ENCODE measurements around the gene KRT13. TPM values are rescaled to one million over a fixed set of nuclear protein-coding genes. Genes with fewer than 3 reads are reported as not detected.

Gene KRT13
- total and polyA plus RNA-seq, 2 of the 4 experiments (the other 2 are of a cell fraction): 0.18 to 0.56 TPM

DNA sequence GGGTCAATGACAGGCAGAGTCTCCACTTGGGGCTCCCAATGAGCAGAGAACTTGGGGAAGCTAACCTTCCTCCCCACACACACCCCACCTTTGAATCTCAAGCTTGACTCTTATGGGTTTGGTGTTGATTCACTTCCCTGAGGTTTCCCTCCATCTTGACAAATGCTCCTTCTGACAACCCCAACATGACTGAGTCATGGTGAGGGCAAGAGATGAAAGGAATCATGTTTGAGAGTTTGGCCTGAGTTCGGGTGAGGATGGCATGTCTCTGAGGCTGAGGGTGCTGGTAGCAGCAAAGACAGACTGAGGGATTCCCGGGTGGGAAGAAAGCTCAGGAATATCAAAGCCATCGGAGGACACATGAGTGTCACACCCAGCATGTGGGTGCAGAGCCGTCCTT is 47.8 kb upstream of the KRT13 start:
- H2BK20ac ChIP-seq (ENCODE audit: low read depth, low read length): no peak overlapping the region
- H2AK5ac ChIP-seq (ENCODE audit: low read depth, low read length): peak overlapping the region; percentile 10; the same call in 1 of the 2 replicates
- no peaks in the 10 kb centered on the region for H3K79me1 ChIP-seq (ENCODE audit: low read depth in 1 of 2, low read length in 2 of 2)
- intact Hi-C loops (cut with micrococcal nuclease) (no loop called here), in situ Hi-C loops (cut with MboI; ENCODE audit: low sequenced_read_pairs) (loop anchor here (5.0 to 10.0 kb wide), 2 partner anchors 109 to 748 kb away; no protein-coding TSS in a partner anchor), dilution Hi-C loops (cut with HindIII; ENCODE audit: low sequenced_read_pairs, unreplicated experiment) (no loop called here)
- H3K4me1 ChIP-seq (ENCODE audit: control insufficient read depth, insufficient read depth, low read length): peaks cover 11% of the 10 kb centered on the region
- peaks cover 5% of the 10 kb centered on the region for H3K9me1 ChIP-seq (ENCODE audit: insufficient read depth, low read length)
- no peak overlapping the region for H4K5ac ChIP-seq (ENCODE audit: low read depth, low read length)
- no peak overlapping the region for H2BK15ac ChIP-seq (ENCODE audit: low read depth, low read length)
- POLR2A ChIA-PET (ENCODE audit: unreplicated experiment): no interaction called here
- no peak for TF ChIP-seq RFX5 (IDR thresholded peaks at IDR 0.05; ENCODE audit: low read depth, low read length)
- no peak for TF ChIP-seq SMC3 (IDR thresholded peaks at IDR 0.05; ENCODE audit: low read depth, low read length)
- TF ChIP-seq CHD1 (IDR thresholded peaks at IDR 0.05; ENCODE audit: low read depth, low read length): no peak
- TF ChIP-seq RAD21 (IDR thresholded peaks at IDR 0.05; ENCODE audit: low read length): no peak
- TF ChIP-seq RCOR1 (IDR thresholded peaks at IDR 0.05; ENCODE audit: insufficient replicate concordance, low read length): no peak
- no peak for TF ChIP-seq POLR2A (IDR thresholded peaks at IDR 0.05; ENCODE audit: low read depth, low read length)
- no peak for TF ChIP-seq CEBPB (IDR thresholded peaks at IDR 0.05; ENCODE audit: low read depth, low read length)
- TF ChIP-seq MAZ (IDR thresholded peaks at IDR 0.05; ENCODE audit: borderline replicate concordance, low read depth, low read length): no peak
- no peak for TF ChIP-seq CTCF (conservative IDR thresholded peaks at IDR 0.05; ENCODE audit: low read depth, low read length)
- H3K9me3 ChIP-seq (ENCODE audit: control insufficient read depth, insufficient read depth, low read length): no peaks in the 10 kb centered on the region
- H2BK120ac ChIP-seq (ENCODE audit: low read depth, low read length): no peak overlapping the region
- no peak overlapping the region for H3K27ac ChIP-seq (ENCODE audit: insufficient read depth, low read length)
- H2BK5ac ChIP-seq (ENCODE audit: low read depth, low read length, poor library complexity, severe bottlenecking): no peak overlapping the region
- H3K14ac ChIP-seq (replicated peaks; ENCODE audit: low read depth, low read length): no peak overlapping the region
- H4K20me1 ChIP-seq (ENCODE audit: insufficient read depth, low read length): no peaks in the 10 kb centered on the region
- no peak overlapping the region for H3K4ac ChIP-seq (ENCODE audit: low read depth, low read length)
- no peak overlapping the region for H4K8ac ChIP-seq (ENCODE audit: low read depth in 2 of 2, low read length in 2 of 2)
- CTCF ChIA-PET: interaction anchor here (1.1 to 2.1 kb wide), 2 partner anchors 57 to 96 kb away, joined by 3 to 7 read pairs; no protein-coding TSS in a partner anchor
- no peak overlapping the region for H3K23ac ChIP-seq (ENCODE audit: low read depth, low read length)
- H3K27me3 ChIP-seq (ENCODE audit: control insufficient read depth, insufficient read depth, low read length): peaks cover 29% of the 10 kb centered on the region
- H3K18ac ChIP-seq (ENCODE audit: low read depth, low read length): no peak overlapping the region
- no peak overlapping the region for H2AFZ ChIP-seq (replicated peaks; ENCODE audit: low read length, poor library complexity)
- ATAC-seq (ENCODE audit: low read depth) (no peak), DNase-seq (peak; percentile 26)
- H2AK9ac ChIP-seq (replicated peaks; ENCODE audit: low read depth, low read length, poor library complexity): no peak overlapping the region
- 27% methylated on average over 2 of the region's 4 CpGs; no CpG with 5 or more reads in 1 of the 2 experiments for WGBS, 2 experiments (ENCODE audit: extremely low coverage in 2 of 2, insufficient read length in 1 of 2)
- no peak overlapping the region for H3K9ac ChIP-seq (ENCODE audit: low read depth, low read length)
- H3K4me3 ChIP-seq (ENCODE audit: insufficient read depth, low read depth, low read length): no peak overlapping the region
- no peak overlapping the region for H3K56ac ChIP-seq (ENCODE audit: extremely low read depth, insufficient read depth, low read length)
- H4K91ac ChIP-seq (ENCODE audit: insufficient read depth, low read depth, low read length): no peak overlapping the region
- no peaks in the 10 kb centered on the region for H3K36me3 ChIP-seq (ENCODE audit: control insufficient read depth, insufficient read depth, low read length)
- no peak overlapping the region for H3K4me2 ChIP-seq (ENCODE audit: low read depth, low read length)
- BruUV-seq (replicated peaks): no TSS peak

Measured in IMR-90 (cell line).